Measurements from ENCODE around the gene ADSL.

- no peak for TF ChIP-seq EZH2 (IDR thresholded peaks at IDR 0.05; ENCODE audit: borderline replicate concordance, insufficient read depth, low read depth, low read length, poor library complexity, severe bottlenecking)
- TF ChIP-seq CTCF (IDR thresholded peaks at IDR 0.05): no peak
These were observed 6.5 kb downstream of the ADSL start for GRCh38 chr22:40352763-40353162.

All from B cell (primary cell).